Prostate gland (tissue), 2 donors: ENCODE results near the gene CCND1.

Experiments used
- POLR2A ChIP-seq: fragments of 450-650 bp; IDR thresholded peaks from one replicate; pipeline ENCODE4 v1.6.1; 2016; ENCODE audit warnings: antibody characterized with exemption, mild to moderate bottlenecking
- POLR2AphosphoS5 ChIP-seq: sonication (generic); formaldehyde crosslinking; IDR thresholded peaks from one replicate; pipeline ENCODE4 v1.6.1; 2017; ENCODE audit warnings: antibody characterized with exemption
- TF ChIP-seq, protein P1 (sequence below), 4 experiments: fragments of 200-600 bp in 2 of 4; fragments of 450-650 bp in 2 of 4; sonication (generic) in 2 of 4; IDR thresholded peaks; 1 replicate in 3 of 4; 2 replicates in 1 of 4; pipeline ENCODE4 v1.5.1; 2016 to 2019; ENCODE audit warnings: antibody characterized with exemption in 4 of 4, mild to moderate bottlenecking in 2 of 4, moderate library complexity in 2 of 4

- TF ChIP-seq POLR2A (no peak), POLR2AphosphoS5 (no peak)
- TF ChIP-seq, protein P1, sequence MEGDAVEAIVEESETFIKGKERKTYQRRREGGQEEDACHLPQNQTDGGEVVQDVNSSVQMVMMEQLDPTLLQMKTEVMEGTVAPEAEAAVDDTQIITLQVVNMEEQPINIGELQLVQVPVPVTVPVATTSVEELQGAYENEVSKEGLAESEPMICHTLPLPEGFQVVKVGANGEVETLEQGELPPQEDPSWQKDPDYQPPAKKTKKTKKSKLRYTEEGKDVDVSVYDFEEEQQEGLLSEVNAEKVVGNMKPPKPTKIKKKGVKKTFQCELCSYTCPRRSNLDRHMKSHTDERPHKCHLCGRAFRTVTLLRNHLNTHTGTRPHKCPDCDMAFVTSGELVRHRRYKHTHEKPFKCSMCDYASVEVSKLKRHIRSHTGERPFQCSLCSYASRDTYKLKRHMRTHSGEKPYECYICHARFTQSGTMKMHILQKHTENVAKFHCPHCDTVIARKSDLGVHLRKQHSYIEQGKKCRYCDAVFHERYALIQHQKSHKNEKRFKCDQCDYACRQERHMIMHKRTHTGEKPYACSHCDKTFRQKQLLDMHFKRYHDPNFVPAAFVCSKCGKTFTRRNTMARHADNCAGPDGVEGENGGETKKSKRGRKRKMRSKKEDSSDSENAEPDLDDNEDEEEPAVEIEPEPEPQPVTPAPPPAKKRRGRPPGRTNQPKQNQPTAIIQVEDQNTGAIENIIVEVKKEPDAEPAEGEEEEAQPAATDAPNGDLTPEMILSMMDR (IDR thresholded peaks at IDR 0.05): no peak
These were observed 17.9 kb downstream of the CCND1 start for GRCh38 chr11:69658626-69659450.
